Adrenal gland (tissue), 5 donors: ENCODE data around the gene KLHL29.

Experiments
- POLR2A ChIP-seq, 2 donors: fragments of 450-650 bp; IDR thresholded peaks; one replicate each; pipeline ENCODE4 v1.6.1; 2017; ENCODE audit warnings: antibody characterized with exemption in 2 of 2, mild to moderate bottlenecking in 2 of 2, moderate library complexity in 1 of 2
- TF ChIP-seq, protein P1 (sequence below), 6 experiments: fragments of 450-650 bp in 4 of 6; fragments of 200-600 bp in 2 of 6; sonication (generic) in 1 of 6; IDR thresholded peaks; 1 replicate in 5 of 6; 2 replicates in 1 of 6; pipeline versions ENCODE4 v1.5.1 to v1.8.0; 2016 to 2021; ENCODE audit warnings: antibody characterized with exemption in 6 of 6, mild to moderate bottlenecking in 2 of 6, moderate library complexity in 1 of 6
- donor health status: DM: no; HTN: no; CAD: no.

DNA sequence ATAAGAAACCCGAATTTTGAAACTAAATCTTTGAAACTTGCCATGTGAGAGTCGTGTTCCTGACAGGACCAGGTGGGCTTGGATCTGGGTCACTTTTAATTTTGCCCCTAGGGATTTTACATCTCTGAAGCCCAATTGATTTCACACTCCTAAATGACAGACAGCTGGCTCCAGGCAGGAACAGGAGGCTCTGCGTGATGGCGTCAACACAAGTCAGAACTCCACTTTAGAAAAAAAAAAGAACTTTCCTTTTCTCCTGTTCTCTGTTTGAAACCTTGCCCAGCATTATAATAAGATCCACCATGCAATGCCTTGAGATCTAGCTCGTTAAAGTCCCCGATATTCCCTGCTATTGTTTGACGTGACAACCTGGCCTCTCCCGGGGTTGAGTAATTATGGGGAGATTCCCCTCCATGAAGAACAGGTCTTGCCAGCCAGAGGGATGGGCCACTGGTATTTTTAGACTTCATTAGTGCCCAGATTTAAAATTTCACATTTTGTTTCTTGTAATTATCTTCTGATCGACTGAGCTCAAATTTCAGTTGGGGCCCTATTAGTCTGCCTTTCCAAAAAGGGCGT lies 260.3 kb downstream of the KLHL29 start:
- no peak for TF ChIP-seq POLR2A (IDR thresholded peaks at IDR 0.05)
- TF ChIP-seq, protein P1, sequence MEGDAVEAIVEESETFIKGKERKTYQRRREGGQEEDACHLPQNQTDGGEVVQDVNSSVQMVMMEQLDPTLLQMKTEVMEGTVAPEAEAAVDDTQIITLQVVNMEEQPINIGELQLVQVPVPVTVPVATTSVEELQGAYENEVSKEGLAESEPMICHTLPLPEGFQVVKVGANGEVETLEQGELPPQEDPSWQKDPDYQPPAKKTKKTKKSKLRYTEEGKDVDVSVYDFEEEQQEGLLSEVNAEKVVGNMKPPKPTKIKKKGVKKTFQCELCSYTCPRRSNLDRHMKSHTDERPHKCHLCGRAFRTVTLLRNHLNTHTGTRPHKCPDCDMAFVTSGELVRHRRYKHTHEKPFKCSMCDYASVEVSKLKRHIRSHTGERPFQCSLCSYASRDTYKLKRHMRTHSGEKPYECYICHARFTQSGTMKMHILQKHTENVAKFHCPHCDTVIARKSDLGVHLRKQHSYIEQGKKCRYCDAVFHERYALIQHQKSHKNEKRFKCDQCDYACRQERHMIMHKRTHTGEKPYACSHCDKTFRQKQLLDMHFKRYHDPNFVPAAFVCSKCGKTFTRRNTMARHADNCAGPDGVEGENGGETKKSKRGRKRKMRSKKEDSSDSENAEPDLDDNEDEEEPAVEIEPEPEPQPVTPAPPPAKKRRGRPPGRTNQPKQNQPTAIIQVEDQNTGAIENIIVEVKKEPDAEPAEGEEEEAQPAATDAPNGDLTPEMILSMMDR (IDR thresholded peaks at IDR 0.05): no peak
